HG02885 (cell line): ENCODE data around the gene MS4A14.
"Not testable (repeated sequence)": the region's sequence is repeated elsewhere in the genome, so short reads cannot be mapped to it uniquely, and the experiment has no call there.

Experiments
- ATAC-seq: cut with Tn5 transposase; IDR thresholded peaks from one replicate; pipeline ENCODE4 v1.9.1; 2021; ENCODE audit warnings: mild to moderate bottlenecking; ENCODE audit not compliant: unreplicated experiment, poor library complexity

The MS4A14 gene, protein sequence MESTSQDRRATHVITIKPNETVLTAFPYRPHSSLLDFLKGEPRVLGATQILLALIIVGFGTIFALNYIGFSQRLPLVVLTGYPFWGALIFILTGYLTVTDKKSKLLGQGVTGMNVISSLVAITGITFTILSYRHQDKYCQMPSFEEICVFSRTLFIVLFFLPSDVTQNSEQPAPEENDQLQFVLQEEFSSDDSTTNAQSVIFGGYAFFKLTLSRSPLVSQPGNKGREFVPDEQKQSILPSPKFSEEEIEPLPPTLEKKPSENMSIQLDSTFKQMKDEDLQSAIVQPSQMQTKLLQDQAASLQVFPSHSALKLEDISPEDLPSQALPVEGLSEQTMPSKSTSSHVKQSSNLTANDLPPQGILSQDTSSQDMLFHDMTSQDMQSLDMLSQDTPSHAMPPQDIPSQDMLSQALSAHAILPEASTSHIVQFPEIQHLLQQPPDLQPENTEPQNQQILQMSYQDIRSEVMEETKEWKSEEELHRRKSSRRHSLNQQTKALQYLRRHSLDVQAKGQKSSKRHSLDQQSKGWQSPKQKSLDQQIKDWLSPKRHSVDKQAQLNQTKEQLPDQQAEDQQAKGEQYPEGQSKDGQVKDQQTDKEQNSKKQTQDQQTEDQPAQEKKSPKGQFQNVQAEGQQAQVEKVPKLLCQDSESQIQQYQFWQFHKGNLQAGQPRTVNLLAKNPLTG

GRCh38 chr11:60396382-60396781 is at the start of gene MS4A14:
Gene MS4A14 (plus strand): TSS chr11:60396459. CDS start chr11:60396579, 120 bp downstream.
- ATAC-seq, result peak; percentile 32

GRCh38 chr11:60347084-60347797 is 49.0 kb upstream of the MS4A14 start:
- peak; percentile 68 for ATAC-seq

- ATAC-seq, result no peak
Measured at GRCh38 chr11:60348116-60348515, 48.1 kb upstream of the MS4A14 start.

- ATAC-seq, result no peak
Measured at GRCh38 chr11:60349990-60350389, 46.3 kb upstream of the MS4A14 start.

GRCh38 chr11:60357771-60358170 is 38.5 kb upstream of the MS4A14 start:
- ATAC-seq, result no peak

GRCh38 chr11:60360621-60361020 is 35.6 kb upstream of the MS4A14 start:
- ATAC-seq, result no peak

DNA sequence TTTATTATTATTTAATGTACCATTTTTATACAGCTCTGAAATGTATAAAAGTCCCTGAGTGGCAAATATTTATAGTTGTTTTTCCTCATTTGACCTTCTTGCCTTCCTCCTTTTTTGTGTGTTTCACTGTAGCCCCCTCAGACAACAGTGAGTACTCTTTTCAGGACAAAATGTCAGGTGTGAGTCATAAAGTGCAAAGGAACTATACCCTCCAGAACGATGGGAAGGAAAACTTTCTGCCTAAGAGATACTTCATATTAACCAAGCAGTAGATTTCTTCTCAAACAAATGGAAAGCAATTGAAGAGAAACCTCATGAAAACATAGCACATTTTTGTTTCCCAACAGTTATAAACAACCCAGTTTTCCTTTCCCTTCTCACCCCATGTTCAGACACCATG is 34.0 kb upstream of the MS4A14 start:
- ATAC-seq, result no peak

DNA sequence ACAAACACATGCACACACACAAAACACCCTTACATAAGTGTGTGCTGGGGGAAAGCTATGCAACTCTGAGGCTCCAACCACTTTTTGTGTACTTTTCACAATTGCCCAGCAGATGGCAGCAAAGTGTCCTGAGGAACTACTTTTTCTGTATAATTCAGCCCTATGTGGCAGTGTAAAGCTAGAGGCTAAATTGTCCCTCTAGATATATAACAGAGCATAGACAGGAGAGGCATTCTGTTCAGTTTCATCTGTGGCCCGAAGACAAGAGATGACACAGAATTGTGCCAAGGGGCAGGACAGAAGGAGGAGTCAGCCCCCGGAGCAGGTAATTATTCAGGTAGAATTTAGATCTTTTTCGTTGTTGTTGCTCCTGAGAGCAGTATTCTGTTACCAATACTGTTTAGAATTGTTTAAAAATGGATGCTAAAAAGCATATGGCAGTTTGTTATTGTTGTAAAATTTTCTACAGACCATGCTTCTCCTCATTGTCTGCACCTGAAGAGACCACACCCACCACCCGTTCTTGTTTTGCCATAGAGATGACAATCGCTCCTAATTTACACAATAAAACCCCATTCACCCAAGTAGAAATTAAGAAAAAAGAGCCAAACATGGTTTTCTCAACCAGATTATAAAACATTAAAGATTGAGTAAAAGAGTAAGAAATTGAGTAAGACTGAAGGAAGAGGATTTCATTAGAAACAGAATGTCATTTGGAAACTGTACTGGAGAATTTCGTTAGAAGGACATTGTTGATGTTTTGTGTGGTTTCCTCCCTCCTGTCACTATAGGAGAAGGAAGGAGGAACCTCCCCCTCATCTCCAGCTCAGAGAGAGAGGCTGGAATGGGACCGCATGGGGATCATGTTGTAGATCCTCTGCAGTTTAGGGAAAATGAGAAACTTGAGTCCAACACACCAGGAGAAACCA is 32.5 kb upstream of the MS4A14 start:
- peak; percentile 65 for ATAC-seq

GRCh38 chr11:60366262-60366904 is 29.9 kb upstream of the MS4A14 start:
- ATAC-seq, result not testable (repeated sequence)

DNA sequence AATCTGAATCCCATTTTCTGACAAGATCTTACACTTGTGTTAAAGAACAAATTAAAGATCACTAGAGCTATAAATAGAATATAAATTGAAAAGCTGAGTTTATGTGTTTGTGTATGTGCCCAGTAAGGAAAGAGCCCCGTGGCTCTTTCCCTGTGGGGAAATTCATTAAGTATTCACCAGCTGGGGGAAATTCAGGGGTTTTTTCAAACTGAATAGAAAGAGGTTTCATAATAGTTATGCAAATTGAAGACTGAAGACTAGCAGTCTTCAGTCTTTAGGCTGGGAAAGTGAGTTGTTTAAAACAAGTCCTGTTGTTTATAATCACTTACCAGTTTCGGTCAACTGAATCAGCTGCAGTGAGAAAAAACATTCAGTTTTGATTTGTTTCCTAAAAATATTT is 29.2 kb upstream of the MS4A14 start:
- ATAC-seq, result peak; percentile 86

DNA sequence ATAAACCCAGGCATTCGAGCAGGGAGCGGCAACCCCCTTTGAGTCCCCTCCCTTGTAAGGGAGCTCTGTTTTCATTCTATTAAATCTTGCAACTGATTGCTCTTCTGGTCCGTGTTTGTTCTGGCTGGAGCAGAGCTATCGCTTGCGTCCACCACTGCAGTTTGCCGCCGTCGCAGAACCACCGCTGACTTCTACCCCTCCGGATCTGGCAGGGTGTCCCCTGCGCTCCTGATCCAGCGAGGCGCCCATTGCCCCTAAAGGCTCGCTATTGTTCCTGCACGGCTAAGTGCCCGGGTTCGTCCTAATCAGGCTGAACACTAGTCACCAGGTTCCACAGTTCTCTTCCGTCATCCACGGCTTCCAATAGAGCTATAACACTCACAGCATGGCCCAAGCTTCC is 28.4 kb upstream of the MS4A14 start:
- ATAC-seq, result no peak

- no peak for ATAC-seq
Measured at GRCh38 chr11:60370252-60370810, 25.9 kb upstream of the MS4A14 start.

- no peak for ATAC-seq
Measured at GRCh38 chr11:60370811-60371298, 25.4 kb upstream of the MS4A14 start.

GRCh38 chr11:60371386-60371785 is 24.9 kb upstream of the MS4A14 start:
- no peak for ATAC-seq

- ATAC-seq, result no peak
Measured at GRCh38 chr11:60371854-60372253, 24.4 kb upstream of the MS4A14 start.

GRCh38 chr11:60372767-60373166 is 23.5 kb upstream of the MS4A14 start:
- no peak for ATAC-seq

- no peak for ATAC-seq
Measured at GRCh38 chr11:60375316-60375715, 20.9 kb upstream of the MS4A14 start.

GRCh38 chr11:60376601-60377000 is 19.7 kb upstream of the MS4A14 start:
- no peak for ATAC-seq
